ENCODE data around the gene EMC1.

DNA sequence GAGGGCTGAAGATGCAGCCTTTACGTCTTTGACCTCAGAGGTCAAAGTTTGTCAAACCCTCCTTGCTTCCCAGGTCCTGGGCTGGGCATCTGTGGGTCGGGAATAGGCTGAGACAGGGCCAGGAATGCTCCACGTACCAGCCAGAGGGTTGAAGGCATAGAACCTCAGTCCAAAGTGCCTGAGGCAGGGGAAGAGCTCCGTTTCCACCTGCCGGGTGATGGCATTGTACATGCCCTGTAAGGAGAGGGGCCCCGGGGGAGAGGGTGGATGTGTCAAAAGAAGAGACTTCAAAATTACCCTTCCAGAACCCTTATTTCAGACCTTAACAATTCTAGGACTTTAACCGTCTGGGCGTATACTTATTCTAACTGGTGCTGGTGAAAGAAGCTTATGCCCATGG is 33.6 kb upstream of the EMC1 start:
- TF ChIP-seq POLR2A (IDR thresholded peaks at IDR 0.05) = no peak
- TF ChIP-seq, protein P1, sequence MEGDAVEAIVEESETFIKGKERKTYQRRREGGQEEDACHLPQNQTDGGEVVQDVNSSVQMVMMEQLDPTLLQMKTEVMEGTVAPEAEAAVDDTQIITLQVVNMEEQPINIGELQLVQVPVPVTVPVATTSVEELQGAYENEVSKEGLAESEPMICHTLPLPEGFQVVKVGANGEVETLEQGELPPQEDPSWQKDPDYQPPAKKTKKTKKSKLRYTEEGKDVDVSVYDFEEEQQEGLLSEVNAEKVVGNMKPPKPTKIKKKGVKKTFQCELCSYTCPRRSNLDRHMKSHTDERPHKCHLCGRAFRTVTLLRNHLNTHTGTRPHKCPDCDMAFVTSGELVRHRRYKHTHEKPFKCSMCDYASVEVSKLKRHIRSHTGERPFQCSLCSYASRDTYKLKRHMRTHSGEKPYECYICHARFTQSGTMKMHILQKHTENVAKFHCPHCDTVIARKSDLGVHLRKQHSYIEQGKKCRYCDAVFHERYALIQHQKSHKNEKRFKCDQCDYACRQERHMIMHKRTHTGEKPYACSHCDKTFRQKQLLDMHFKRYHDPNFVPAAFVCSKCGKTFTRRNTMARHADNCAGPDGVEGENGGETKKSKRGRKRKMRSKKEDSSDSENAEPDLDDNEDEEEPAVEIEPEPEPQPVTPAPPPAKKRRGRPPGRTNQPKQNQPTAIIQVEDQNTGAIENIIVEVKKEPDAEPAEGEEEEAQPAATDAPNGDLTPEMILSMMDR (IDR thresholded peaks at IDR 0.05) = no peak
